ENCODE results near the gene FBXW11. TPM values are rescaled to one million over a fixed set of nuclear protein-coding genes. Genes with fewer than 3 reads are reported as not detected.

Gene FBXW11
- total RNA-seq, 1 experiment from 2014 or later: 34.9 TPM

DNA sequence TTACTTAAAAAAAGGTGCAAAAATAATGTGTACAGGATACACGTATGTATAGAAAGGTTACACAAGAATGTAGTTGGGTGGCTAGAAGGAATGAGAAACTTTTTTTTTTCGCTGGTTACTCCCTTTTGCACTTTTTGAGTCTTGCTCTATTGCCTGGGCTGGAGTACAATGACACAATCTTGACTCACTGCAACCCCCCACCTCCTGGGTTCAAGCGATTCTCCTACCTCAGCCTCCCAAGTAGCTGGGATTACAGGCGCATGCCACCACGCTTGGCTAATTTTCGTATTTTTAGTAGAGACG is 15.8 kb downstream of the FBXW11 start:
- no peaks in the 10 kb centered on the region for H3K27me3 ChIP-seq (replicated peaks; ENCODE audit: insufficient read depth, low read depth, low read length, poor library complexity)
- H3K4me3 ChIP-seq (ENCODE audit: low read depth, low read length, poor library complexity, severe bottlenecking): no peak overlapping the region
- no peaks in the 10 kb centered on the region for H3K9me3 ChIP-seq (ENCODE audit: low read depth, low read length, poor library complexity, severe bottlenecking)
- no peak overlapping the region for H3K27ac ChIP-seq (ENCODE audit: low read depth, low read length, poor library complexity, severe bottlenecking)
- POLR2A ChIA-PET (ENCODE audit: low non-redundant PET): no interaction called here
- CTCF ChIA-PET: no interaction called here
- H3K4me1 ChIP-seq (ENCODE audit: insufficient read depth, low read length, poor library complexity, severe bottlenecking): no peaks in the 10 kb centered on the region
- DNase-seq (ENCODE audit: low spot score): no peak
- intact Hi-C loops (cut with micrococcal nuclease; ENCODE audit: unreplicated experiment): no loop called here
- TF ChIP-seq, protein P1, sequence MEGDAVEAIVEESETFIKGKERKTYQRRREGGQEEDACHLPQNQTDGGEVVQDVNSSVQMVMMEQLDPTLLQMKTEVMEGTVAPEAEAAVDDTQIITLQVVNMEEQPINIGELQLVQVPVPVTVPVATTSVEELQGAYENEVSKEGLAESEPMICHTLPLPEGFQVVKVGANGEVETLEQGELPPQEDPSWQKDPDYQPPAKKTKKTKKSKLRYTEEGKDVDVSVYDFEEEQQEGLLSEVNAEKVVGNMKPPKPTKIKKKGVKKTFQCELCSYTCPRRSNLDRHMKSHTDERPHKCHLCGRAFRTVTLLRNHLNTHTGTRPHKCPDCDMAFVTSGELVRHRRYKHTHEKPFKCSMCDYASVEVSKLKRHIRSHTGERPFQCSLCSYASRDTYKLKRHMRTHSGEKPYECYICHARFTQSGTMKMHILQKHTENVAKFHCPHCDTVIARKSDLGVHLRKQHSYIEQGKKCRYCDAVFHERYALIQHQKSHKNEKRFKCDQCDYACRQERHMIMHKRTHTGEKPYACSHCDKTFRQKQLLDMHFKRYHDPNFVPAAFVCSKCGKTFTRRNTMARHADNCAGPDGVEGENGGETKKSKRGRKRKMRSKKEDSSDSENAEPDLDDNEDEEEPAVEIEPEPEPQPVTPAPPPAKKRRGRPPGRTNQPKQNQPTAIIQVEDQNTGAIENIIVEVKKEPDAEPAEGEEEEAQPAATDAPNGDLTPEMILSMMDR (conservative IDR thresholded peaks at IDR 0.05; ENCODE audit: low read depth, low read length): no peak
- no peak for TF ChIP-seq EZH2 (IDR thresholded peaks at IDR 0.05; ENCODE audit: borderline replicate concordance, low read depth, low read length, poor library complexity, severe bottlenecking)
- H3K36me3 ChIP-seq (ENCODE audit: insufficient read depth, low read length, poor library complexity, severe bottlenecking): no peaks in the 10 kb centered on the region
- no TSS peak for BruUV-seq (replicated peaks)

- DNase-seq (ENCODE audit: low spot score): no peak
- no peak for TF ChIP-seq EZH2 (IDR thresholded peaks at IDR 0.05; ENCODE audit: borderline replicate concordance, low read depth, low read length, poor library complexity, severe bottlenecking)
- TF ChIP-seq, protein P1 (conservative IDR thresholded peaks at IDR 0.05; ENCODE audit: low read depth, low read length): no peak
- no peaks in the 10 kb centered on the region for H3K36me3 ChIP-seq (ENCODE audit: insufficient read depth, low read length, poor library complexity, severe bottlenecking)
- CTCF ChIA-PET: no interaction called here
- no peak overlapping the region for H3K4me3 ChIP-seq (ENCODE audit: low read depth, low read length, poor library complexity, severe bottlenecking)
- no peaks in the 10 kb centered on the region for H3K27me3 ChIP-seq (replicated peaks; ENCODE audit: insufficient read depth, low read depth, low read length, poor library complexity)
- POLR2A ChIA-PET (ENCODE audit: low non-redundant PET): no interaction called here
- H3K9me3 ChIP-seq (ENCODE audit: low read depth, low read length, poor library complexity, severe bottlenecking): no peaks in the 10 kb centered on the region
- peaks cover under 1% of the 10 kb centered on the region for H3K4me1 ChIP-seq (ENCODE audit: insufficient read depth, low read length, poor library complexity, severe bottlenecking)
- no peak overlapping the region for H3K27ac ChIP-seq (ENCODE audit: low read depth, low read length, poor library complexity, severe bottlenecking)
- no TSS peak for BruUV-seq (replicated peaks)
- intact Hi-C loops (cut with micrococcal nuclease; ENCODE audit: unreplicated experiment): no loop called here
Measured at GRCh38 chr5:171989946-171990712, 16.3 kb downstream of the FBXW11 start.

DNA sequence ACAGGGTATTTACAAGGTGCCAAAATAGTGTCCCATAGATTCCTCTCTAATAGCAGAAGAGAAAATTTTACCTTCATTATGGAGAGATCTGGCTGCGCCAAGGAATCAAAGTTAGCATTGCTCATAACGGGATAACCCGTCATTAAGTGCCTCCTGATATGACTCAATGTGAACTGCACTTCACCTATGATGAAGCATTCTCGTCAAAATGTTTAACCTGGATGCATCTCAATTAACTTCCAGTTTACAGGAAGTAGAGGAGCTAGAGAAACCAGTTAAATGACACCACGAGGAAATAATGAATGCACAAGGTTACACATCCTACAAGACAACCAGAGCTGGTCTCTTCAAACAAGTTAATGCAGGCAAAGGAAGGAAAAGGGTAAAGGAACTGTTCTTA is 17.2 kb downstream of the FBXW11 start:
- H3K27ac ChIP-seq (ENCODE audit: low read depth, low read length, poor library complexity, severe bottlenecking): no peak overlapping the region
- TF ChIP-seq, protein P1 (conservative IDR thresholded peaks at IDR 0.05; ENCODE audit: low read depth, low read length): no peak
- no peak for TF ChIP-seq EZH2 (IDR thresholded peaks at IDR 0.05; ENCODE audit: borderline replicate concordance, low read depth, low read length, poor library complexity, severe bottlenecking)
- no peaks in the 10 kb centered on the region for H3K27me3 ChIP-seq (replicated peaks; ENCODE audit: insufficient read depth, low read depth, low read length, poor library complexity)
- H3K4me1 ChIP-seq (ENCODE audit: insufficient read depth, low read length, poor library complexity, severe bottlenecking): peaks cover 9% of the 10 kb centered on the region
- no TSS peak for BruUV-seq (replicated peaks)
- no peaks in the 10 kb centered on the region for H3K36me3 ChIP-seq (ENCODE audit: insufficient read depth, low read length, poor library complexity, severe bottlenecking)
- no peak for DNase-seq (ENCODE audit: low spot score)
- ChIA-PET CTCF (no interaction called here), POLR2A (ENCODE audit: low non-redundant PET) (no interaction called here)
- intact Hi-C loops (cut with micrococcal nuclease; ENCODE audit: unreplicated experiment): no loop called here
- H3K4me3 ChIP-seq (ENCODE audit: low read depth, low read length, poor library complexity, severe bottlenecking): no peak overlapping the region
- H3K9me3 ChIP-seq (ENCODE audit: low read depth, low read length, poor library complexity, severe bottlenecking): no peaks in the 10 kb centered on the region
